IMR-90 (cell line): ENCODE data around the gene ADGRG3. TPM values are rescaled to one million over a fixed set of nuclear protein-coding genes. Genes with fewer than 3 reads are reported as not detected.

Experiments
- polyA plus RNA-seq, 3 experiments: library from polyadenylated mRNA; depleted of rRNA; stranded (reverse); fragments of >200 nt; gene quantifications; 2 replicates each; pipeline ENCODE4 v1.2.3, GENCODE V29; 2012; ENCODE audit warnings: low replicate concordance in 1 of 3
- total RNA-seq: library from RNA; depleted of rRNA; stranded (reverse); fragments of >200 nt; gene quantifications from 2 replicates; pipeline ENCODE4 v1.2.3, GENCODE V29; 2012; rRNA removed

Gene ADGRG3
- total and polyA plus RNA-seq, 2 of the 4 experiments (the other 2 are of a cell fraction), result not detected

Other genes starting within 250 kb of the ADGRG3 start
- gene CIAPIN1, start 220.9 kb upstream of the ADGRG3 start, total RNA-seq, result 42.2 and 47.7 TPM in 2 replicates
- 40.2 and 41.6 TPM in 2 replicates for gene CIAPIN1, start 220.9 kb upstream of the ADGRG3 start, polyA plus RNA-seq (2012; rRNA removed)
- 50.0 and 57.9 TPM in 2 replicates for gene COQ9, start 220.8 kb upstream of the ADGRG3 start, total RNA-seq
- 56.1 and 58.5 TPM in 2 replicates for gene COQ9, start 220.8 kb upstream of the ADGRG3 start, polyA plus RNA-seq (2012; rRNA removed)
- gene POLR2C, start 205.6 kb upstream of the ADGRG3 start, total RNA-seq, result 188 and 340 TPM in 2 replicates
- gene POLR2C, start 205.6 kb upstream of the ADGRG3 start, polyA plus RNA-seq (2012; rRNA removed), result 136 and 137 TPM in 2 replicates
- gene DOK4, start 181.8 kb upstream of the ADGRG3 start, total RNA-seq, result 20.3 and 22.0 TPM in 2 replicates
- 25.9 and 30.1 TPM in 2 replicates for gene DOK4, start 181.8 kb upstream of the ADGRG3 start, polyA plus RNA-seq (2012; rRNA removed)
- gene CCDC102A, start 131.7 kb upstream of the ADGRG3 start, total RNA-seq, result 5.4 and 5.6 TPM in 2 replicates
- gene CCDC102A, start 131.7 kb upstream of the ADGRG3 start, polyA plus RNA-seq (2012; rRNA removed), result 8.5 and 11.4 TPM in 2 replicates
- not detected in 2 replicates for gene ADGRG5, start 125.7 kb upstream of the ADGRG3 start, total RNA-seq
- not detected in 2 replicates for gene ADGRG5, start 125.7 kb upstream of the ADGRG3 start, polyA plus RNA-seq (2012; rRNA removed)
- 0.83 and 0.90 TPM in 2 replicates for gene ADGRG1, start 39.7 kb upstream of the ADGRG3 start, total RNA-seq
- gene ADGRG1, start 39.7 kb upstream of the ADGRG3 start, polyA plus RNA-seq (2012; rRNA removed), result 7.0 and 8.4 TPM in 2 replicates
- gene DRC7, start 26.5 kb downstream of the ADGRG3 start, total RNA-seq, result not detected in 2 replicates
- not detected in 2 replicates for gene DRC7, start 26.5 kb downstream of the ADGRG3 start, polyA plus RNA-seq (2012; rRNA removed)
- gene KATNB1, start 67.5 kb downstream of the ADGRG3 start, total RNA-seq, result 10.9 and 14.2 TPM in 2 replicates
- 23.5 and 27.6 TPM in 2 replicates for gene KATNB1, start 67.5 kb downstream of the ADGRG3 start, polyA plus RNA-seq (2012; rRNA removed)
- 38.3 and 48.6 TPM in 2 replicates for gene KIFC3, start 134.2 kb downstream of the ADGRG3 start, total RNA-seq
- 62.5 and 66.6 TPM in 2 replicates for gene KIFC3, start 134.2 kb downstream of the ADGRG3 start, polyA plus RNA-seq (2012; rRNA removed)